GM12865 (cell line): ENCODE data around the gene FOXN4.

Experiments
- DNase-seq: peaks from one replicate; pipeline ENCODE4 v3.0.0; 2010; ENCODE audit warnings: low read depth
- H3K4me3 ChIP-seq: 2 replicates; pipeline ENCODE4 v1.5.1; 2011; ENCODE audit warnings: mild to moderate bottlenecking, low read depth, low read length, control low read depth
- TF ChIP-seq, protein P1 (sequence below): IDR thresholded peaks from 2 replicates; pipeline ENCODE4 v1.5.1; 2011; ENCODE audit warnings: low read length, control low read depth, low read depth, inconsistent platforms; ENCODE audit not compliant: insufficient read depth; ENCODE audit errors: missing control alignments

Gene FOXN4

DNA sequence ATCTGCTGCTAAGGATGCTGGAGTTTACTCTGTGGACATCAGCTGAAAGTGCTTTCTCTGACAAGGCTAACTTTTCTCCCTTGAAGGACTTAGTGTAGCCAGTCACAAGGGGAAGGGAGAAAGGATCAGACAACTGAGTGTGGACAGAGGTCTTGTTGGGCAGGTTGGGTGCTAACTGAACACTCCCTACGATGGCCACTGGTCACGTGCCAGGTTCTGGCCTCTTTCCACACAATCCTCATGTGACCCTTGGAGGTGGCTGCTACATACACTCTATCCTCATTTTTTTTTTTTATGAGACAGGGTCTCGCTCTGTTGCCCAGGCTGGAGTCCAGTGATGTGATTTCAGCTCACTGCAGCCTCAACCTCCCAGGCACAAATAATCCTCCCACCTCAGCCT, 39.7 kb downstream of the FOXN4 start:
- H3K4me3 ChIP-seq: no peak overlapping the region
- DNase-seq: no peak
- TF ChIP-seq, protein P1, sequence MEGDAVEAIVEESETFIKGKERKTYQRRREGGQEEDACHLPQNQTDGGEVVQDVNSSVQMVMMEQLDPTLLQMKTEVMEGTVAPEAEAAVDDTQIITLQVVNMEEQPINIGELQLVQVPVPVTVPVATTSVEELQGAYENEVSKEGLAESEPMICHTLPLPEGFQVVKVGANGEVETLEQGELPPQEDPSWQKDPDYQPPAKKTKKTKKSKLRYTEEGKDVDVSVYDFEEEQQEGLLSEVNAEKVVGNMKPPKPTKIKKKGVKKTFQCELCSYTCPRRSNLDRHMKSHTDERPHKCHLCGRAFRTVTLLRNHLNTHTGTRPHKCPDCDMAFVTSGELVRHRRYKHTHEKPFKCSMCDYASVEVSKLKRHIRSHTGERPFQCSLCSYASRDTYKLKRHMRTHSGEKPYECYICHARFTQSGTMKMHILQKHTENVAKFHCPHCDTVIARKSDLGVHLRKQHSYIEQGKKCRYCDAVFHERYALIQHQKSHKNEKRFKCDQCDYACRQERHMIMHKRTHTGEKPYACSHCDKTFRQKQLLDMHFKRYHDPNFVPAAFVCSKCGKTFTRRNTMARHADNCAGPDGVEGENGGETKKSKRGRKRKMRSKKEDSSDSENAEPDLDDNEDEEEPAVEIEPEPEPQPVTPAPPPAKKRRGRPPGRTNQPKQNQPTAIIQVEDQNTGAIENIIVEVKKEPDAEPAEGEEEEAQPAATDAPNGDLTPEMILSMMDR: no peak

DNA sequence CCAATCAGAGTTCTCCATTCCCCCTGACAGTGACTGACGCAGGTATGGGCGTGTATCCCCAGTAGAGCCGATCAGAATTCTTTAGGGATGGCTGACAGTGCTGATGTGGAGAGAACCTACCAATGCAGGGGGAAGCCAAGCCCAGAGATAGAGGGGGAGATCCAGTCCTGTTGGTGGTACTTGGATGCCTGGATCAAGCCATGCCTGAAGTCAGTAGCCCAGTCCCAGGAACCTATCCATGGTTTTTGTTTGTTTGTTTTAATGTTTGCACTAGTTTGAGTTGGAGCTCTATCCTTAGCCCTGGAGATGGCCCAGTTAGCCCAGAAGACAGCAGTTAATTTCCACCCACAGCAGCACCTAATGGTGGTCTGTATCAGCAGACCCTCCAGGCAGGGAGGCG, 40.2 kb downstream of the FOXN4 start:
- TF ChIP-seq, protein P1: no peak
- no peak for DNase-seq
- H3K4me3 ChIP-seq: no peak overlapping the region

DNA sequence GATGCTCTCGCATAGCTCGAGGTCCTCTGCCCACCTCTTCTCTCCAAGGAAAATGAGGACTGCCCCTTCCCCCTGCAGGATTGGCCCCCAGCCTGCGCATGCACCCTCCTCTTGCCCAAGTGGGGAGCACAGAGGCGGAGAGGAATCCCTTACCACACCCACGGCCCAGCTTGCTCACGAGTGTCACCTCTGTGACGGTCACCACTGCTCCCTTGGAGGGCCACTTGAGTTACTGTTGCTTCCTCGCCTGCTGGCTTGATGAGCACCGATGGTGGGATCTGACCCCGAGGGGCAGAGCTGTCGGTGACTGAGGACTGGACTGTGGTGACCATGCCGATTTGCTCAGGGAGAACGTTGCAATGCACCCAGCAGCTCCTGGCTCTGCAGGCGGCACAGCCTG, 41.7 kb downstream of the FOXN4 start:
- TF ChIP-seq, protein P1: no peak
- H3K4me3 ChIP-seq: no peak overlapping the region
- no peak for DNase-seq

DNA sequence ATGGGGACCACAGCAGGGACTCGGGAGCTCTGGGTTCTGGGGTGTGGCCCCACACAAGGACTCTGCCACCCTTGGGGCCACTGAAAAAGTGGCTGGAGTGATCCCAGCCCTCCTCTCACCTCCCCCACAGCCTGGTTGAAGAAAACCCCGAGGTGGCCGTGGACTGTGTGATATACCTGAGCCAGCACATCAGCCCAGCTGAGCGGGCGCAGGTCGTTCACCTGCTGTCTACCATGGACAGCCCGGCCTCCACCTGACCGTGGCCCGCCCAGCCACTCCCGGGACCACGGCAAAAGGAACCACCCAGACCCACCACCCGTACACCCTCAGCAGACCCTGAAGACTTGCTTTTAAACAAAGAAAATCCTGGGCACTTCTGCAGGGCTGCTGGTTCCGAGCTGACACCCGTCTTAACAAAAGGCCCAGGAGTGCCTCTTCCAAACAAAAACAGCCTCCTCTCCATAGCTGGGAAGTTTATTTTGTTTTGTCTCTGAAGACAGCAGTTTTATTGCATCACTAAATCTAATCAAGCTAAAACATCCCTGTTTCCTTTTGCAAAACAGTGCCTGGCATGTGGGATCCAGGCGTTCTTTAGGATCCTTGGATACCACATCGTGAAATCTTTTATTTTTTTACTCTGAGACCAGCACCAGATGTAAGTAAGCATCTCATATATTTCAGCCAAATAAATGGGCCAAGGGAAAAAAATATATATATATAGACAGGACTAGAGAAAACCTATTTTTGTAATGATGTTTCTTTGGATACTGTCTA, 42.8 kb downstream of the FOXN4 start:
- H3K4me3 ChIP-seq: no peak overlapping the region
- no peak for DNase-seq
- TF ChIP-seq, protein P1: no peak

DNA sequence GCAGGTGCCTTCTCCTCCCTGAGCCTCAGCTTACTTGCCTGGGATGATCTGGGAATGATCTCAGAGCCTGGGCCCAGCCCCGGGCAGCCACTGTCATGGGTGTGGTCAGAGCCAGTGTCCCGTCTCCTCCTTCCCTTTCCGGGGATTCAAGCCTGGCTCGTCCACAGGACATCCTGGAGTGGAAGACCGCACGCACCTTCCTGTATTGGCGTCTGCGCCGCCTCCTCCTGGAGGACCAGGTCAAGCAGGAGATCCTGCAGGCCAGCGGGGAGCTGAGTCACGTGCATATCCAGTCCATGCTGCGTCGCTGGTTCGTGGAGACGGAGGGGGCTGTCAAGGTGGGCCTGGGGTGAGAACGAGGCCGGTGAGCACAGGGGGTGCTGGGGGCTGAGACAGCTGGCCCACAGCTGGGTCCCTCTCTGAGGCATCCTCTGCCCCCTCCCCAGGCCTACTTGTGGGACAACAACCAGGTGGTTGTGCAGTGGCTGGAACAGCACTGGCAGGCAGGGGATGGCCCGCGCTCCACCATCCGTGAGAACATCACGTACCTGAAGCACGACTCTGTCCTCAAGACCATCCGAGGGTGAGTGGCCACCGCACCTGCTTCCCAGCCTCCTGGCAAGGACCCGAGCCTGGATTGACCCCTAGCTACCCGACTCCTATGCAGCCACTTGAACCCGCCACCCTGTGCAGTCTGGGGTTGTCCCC, 44.0 kb downstream of the FOXN4 start:
- no peak for DNase-seq
- TF ChIP-seq, protein P1: no peak

DNA sequence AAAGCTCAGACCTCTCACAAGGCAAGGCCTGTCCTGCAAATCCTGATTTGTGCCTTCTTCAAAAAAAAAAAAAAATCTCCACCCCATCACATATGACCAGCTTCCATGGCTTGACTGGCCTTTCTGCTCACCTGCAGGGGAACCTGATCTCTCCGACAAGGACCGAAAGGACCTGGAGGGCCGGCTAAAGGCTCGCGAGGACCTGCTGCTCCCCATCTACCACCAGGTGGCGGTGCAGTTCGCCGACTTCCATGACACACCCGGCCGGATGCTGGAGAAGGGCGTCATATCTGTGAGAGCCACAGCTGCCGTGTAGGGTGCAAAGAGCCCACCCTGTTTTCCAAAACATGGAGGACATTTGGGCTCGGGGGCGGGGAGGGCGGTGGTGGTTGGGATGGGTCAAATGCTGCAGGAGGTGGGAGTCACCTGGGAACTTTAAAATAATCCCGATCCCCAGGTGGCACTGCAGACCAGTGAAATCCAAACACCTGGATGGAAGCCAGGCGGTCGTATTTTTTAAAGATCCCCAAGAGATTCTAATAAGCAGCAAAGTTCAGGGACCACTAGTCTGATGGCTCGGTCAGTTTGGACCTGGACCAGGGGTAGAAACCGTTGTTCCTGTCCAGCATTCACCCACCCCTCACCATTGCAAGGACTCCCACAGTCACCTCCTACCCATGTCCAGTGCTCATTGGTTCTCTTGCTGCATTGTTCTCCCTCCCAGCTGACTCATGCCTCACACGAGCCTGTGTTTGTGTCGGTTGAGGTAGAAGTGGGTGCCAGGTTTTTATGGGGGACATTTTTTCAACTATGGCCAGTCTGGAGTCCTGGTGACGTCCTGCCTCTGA, 44.8 kb downstream of the FOXN4 start:
- TF ChIP-seq, protein P1: peak; percentile 93
- no peak overlapping the region for H3K4me3 ChIP-seq
- DNase-seq: peak; percentile 83

More for the DNA sequence above, 44.0 kb downstream of the FOXN4 start:
- no peak overlapping the region for H3K4me3 ChIP-seq
